ENCODE data around the gene XIAP. TPM values are rescaled to one million over a fixed set of nuclear protein-coding genes. Genes with fewer than 3 reads are reported as not detected.
"Not testable (repeated sequence)": the region's sequence is repeated elsewhere in the genome, so short reads cannot be mapped to it uniquely, and the experiment has no call there.

Gene XIAP
- total and polyA plus RNA-seq, 12 donors, result 7.3 to 34.6 (median 27.8) TPM

- ATAC-seq (no peak), DNase-seq (no peak)
- 80 to 87% methylated on average over 2 of the region's 2 CpGs for WGBS, 2 donors
- H3K4me1 ChIP-seq, result no peaks in the 10 kb centered on the region
- peaks cover 0 to 3% (median 0%) of the 10 kb centered on the region in 11 donors for H3K9me3 ChIP-seq
- no peak overlapping the region for H3K27ac ChIP-seq
- no peak for TF ChIP-seq CTCF (IDR thresholded peaks at IDR 0.05)
- intact Hi-C loops (cut with DNase I), result no loop called here
- H3K36me3 ChIP-seq, result no peaks in the 10 kb centered on the region
- H3K27me3 ChIP-seq, result no peaks in the 10 kb centered on the region
- no peak overlapping the region for H3K4me3 ChIP-seq
These were observed 68.0 kb downstream of the XIAP start for GRCh38 chrX:123927845-123928244.

GRCh38 chrX:123932055-123932454 is 72.2 kb downstream of the XIAP start:
- WGBS, 2 donors, result 65 to 74% methylated on average over 2 of the region's 2 CpGs
- H3K27me3 ChIP-seq; DNase-seq; H3K4me1 ChIP-seq; H3K4me3 ChIP-seq; H3K36me3 ChIP-seq; H3K9me3 ChIP-seq; intact Hi-C loops (cut with DNase I); H3K27ac ChIP-seq; ATAC-seq: not testable (repeated sequence)

GRCh38 chrX:123943074-123943473 is 83.2 kb downstream of the XIAP start:
- Histone ChIP-seq H3K27me3 (no peaks in the 10 kb centered on the region), H3K27ac (no peak overlapping the region), H3K36me3 (no peaks in the 10 kb centered on the region), H3K4me3 (no peak overlapping the region), H3K9me3 (no peaks in the 10 kb centered on the region), H3K4me1 (no peaks in the 10 kb centered on the region)
- WGBS, 2 donors, result 68 to 85% methylated on average over 1 of the region's 1 CpG
- TF ChIP-seq CTCF (IDR thresholded peaks at IDR 0.05), result no peak
- ATAC-seq, result no peak
- intact Hi-C loops (cut with DNase I), result no loop called here
- DNase-seq, result no peak

GRCh38 chrX:123943488-123943887 is 83.6 kb downstream of the XIAP start:
- Histone ChIP-seq H3K4me3 (no peak overlapping the region), H3K4me1 (no peaks in the 10 kb centered on the region), H3K36me3 (no peaks in the 10 kb centered on the region), H3K27ac (no peak overlapping the region), H3K9me3 (no peaks in the 10 kb centered on the region), H3K27me3 (no peaks in the 10 kb centered on the region)
- DNase-seq, result no peak
- no peak for TF ChIP-seq CTCF (IDR thresholded peaks at IDR 0.05)
- ATAC-seq, result no peak
- WGBS, 2 donors, result 58 to 61% methylated on average over 2 of the region's 2 CpGs
- intact Hi-C loops (cut with DNase I), result no loop called here

- intact Hi-C loops (cut with DNase I), result loop anchor here in 1 of 10 donors (10.0 kb wide), 1 partner anchor 115 kb away; no protein-coding TSS in a partner anchor
- no peak for TF ChIP-seq CTCF (IDR thresholded peaks at IDR 0.05)
- H3K36me3 ChIP-seq, result no peaks in the 10 kb centered on the region
- 97 to 100% methylated on average over 2 of the region's 2 CpGs for WGBS, 2 donors
- H3K27ac ChIP-seq, result no peak overlapping the region
- H3K4me3 ChIP-seq, result no peak overlapping the region
- no peaks in the 10 kb centered on the region for H3K4me1 ChIP-seq
- DNase-seq (no peak), ATAC-seq (no peak)
- H3K27me3 ChIP-seq, result no peaks in the 10 kb centered on the region
- H3K9me3 ChIP-seq, result no peaks in the 10 kb centered on the region
These were observed 90.0 kb downstream of the XIAP start for GRCh38 chrX:123949846-123950245.
